ENCODE measurements around the gene AAGAB. TPM values are rescaled to one million over a fixed set of nuclear protein-coding genes. Genes with fewer than 3 reads are reported as not detected.

Gene AAGAB
- total and polyA plus RNA-seq, 2 donors (not counting 1 experiment from before 2014, with no cell fraction given) = 55.8 to 62.5 TPM

GRCh38 chr15:67190326-67190725 is 64.1 kb downstream of the AAGAB start:
- no peak overlapping the region for H3K4me2 ChIP-seq (ENCODE audit: extremely low read depth, insufficient read depth, low read length)
- no peak overlapping the region for H3K27ac ChIP-seq (ENCODE audit: insufficient read depth, low read length)

GRCh38 chr15:67189326-67190051 is 65.0 kb downstream of the AAGAB start:
- H3K9me3 ChIP-seq (ENCODE audit: control insufficient read depth, insufficient read depth, low read depth, low read length) = no peaks in the 10 kb centered on the region
- no peak overlapping the region for H3K4me3 ChIP-seq (replicated peaks in 1 of 4; ENCODE audit: control extremely low read depth in 1 of 4, insufficient read depth in 1 of 4, low read depth in 3 of 4, low read length in 4 of 4)
- DNase-seq (ENCODE audit: low read depth in 2 of 2) = no peak
- H3K79me2 ChIP-seq (ENCODE audit: control insufficient read depth, insufficient read depth, low read length) = peaks cover 12% of the 10 kb centered on the region
- no peak overlapping the region for H3K9ac ChIP-seq (ENCODE audit: insufficient read depth, low read length)
- no peak overlapping the region for H3K4me2 ChIP-seq (ENCODE audit: extremely low read depth, insufficient read depth, low read length)
- peak overlapping the region; percentile 83 for H3K27ac ChIP-seq (ENCODE audit: insufficient read depth, low read length)
- H3K4me1 ChIP-seq (ENCODE audit: control insufficient read depth, extremely low read depth, insufficient read depth, low read length) = peaks cover 48% of the 10 kb centered on the region
- no peaks in the 10 kb centered on the region for H4K20me1 ChIP-seq (ENCODE audit: control insufficient read depth, extremely low read depth, insufficient read depth, low read length)
- TF ChIP-seq CTCF (conservative IDR thresholded peaks at IDR 0.05 in 1 of 2, IDR thresholded peaks at IDR 0.05 in 1 of 2; ENCODE audit: low read depth in 1 of 2, low read length in 2 of 2) (no peak), EZH2 (IDR thresholded peaks at IDR 0.05; ENCODE audit: low read length, missing control alignments) (no peak)
- no peak overlapping the region for H2AFZ ChIP-seq (ENCODE audit: low read length)
- no peaks in the 10 kb centered on the region for H3K27me3 ChIP-seq (ENCODE audit: control insufficient read depth, insufficient read depth, low read length)
- H3K36me3 ChIP-seq (ENCODE audit: control insufficient read depth, insufficient read depth, low read length) = peaks cover 60% of the 10 kb centered on the region

More at GRCh38 chr15:67190326-67190725, 64.1 kb downstream of the AAGAB start:
- no peaks in the 10 kb centered on the region for H3K27me3 ChIP-seq (ENCODE audit: control insufficient read depth, insufficient read depth, low read length)
- peaks cover 57% of the 10 kb centered on the region for H3K36me3 ChIP-seq (ENCODE audit: control insufficient read depth, insufficient read depth, low read length)
- no peak overlapping the region for H3K9ac ChIP-seq (ENCODE audit: insufficient read depth, low read length)
- H2AFZ ChIP-seq (ENCODE audit: low read length) = no peak overlapping the region
- H3K79me2 ChIP-seq (ENCODE audit: control insufficient read depth, insufficient read depth, low read length) = peaks cover 6% of the 10 kb centered on the region
- TF ChIP-seq CTCF (conservative IDR thresholded peaks at IDR 0.05 in 1 of 2, IDR thresholded peaks at IDR 0.05 in 1 of 2; ENCODE audit: low read depth in 1 of 2, low read length in 2 of 2) (no peak), EZH2 (IDR thresholded peaks at IDR 0.05; ENCODE audit: low read length, missing control alignments) (no peak)
- no peak for DNase-seq (ENCODE audit: low read depth in 2 of 2)
- no peaks in the 10 kb centered on the region for H4K20me1 ChIP-seq (ENCODE audit: control insufficient read depth, extremely low read depth, insufficient read depth, low read length)
- no peaks in the 10 kb centered on the region for H3K9me3 ChIP-seq (ENCODE audit: control insufficient read depth, insufficient read depth, low read depth, low read length)
- H3K4me3 ChIP-seq (replicated peaks in 1 of 4; ENCODE audit: control extremely low read depth in 1 of 4, insufficient read depth in 1 of 4, low read depth in 3 of 4, low read length in 4 of 4) = no peak overlapping the region
- H3K4me1 ChIP-seq (ENCODE audit: control insufficient read depth, extremely low read depth, insufficient read depth, low read length) = peaks cover 40% of the 10 kb centered on the region

GRCh38 chr15:67188551-67189218 is 65.8 kb downstream of the AAGAB start:
- TF ChIP-seq CTCF (conservative IDR thresholded peaks at IDR 0.05 in 1 of 2, IDR thresholded peaks at IDR 0.05 in 1 of 2; ENCODE audit: low read depth in 1 of 2, low read length in 2 of 2) = no peak
- no peak for TF ChIP-seq EZH2 (IDR thresholded peaks at IDR 0.05; ENCODE audit: low read length, missing control alignments)
- no peaks in the 10 kb centered on the region for H3K9me3 ChIP-seq (ENCODE audit: control insufficient read depth, insufficient read depth, low read depth, low read length)
- H3K4me3 ChIP-seq (replicated peaks in 1 of 4; ENCODE audit: control extremely low read depth in 1 of 4, insufficient read depth in 1 of 4, low read depth in 3 of 4, low read length in 4 of 4) = no peak overlapping the region
- H3K9ac ChIP-seq (ENCODE audit: insufficient read depth, low read length) = no peak overlapping the region
- peak; percentile 71 to 95 for DNase-seq (ENCODE audit: low read depth in 2 of 2)
- peaks cover 54% of the 10 kb centered on the region for H3K4me1 ChIP-seq (ENCODE audit: control insufficient read depth, extremely low read depth, insufficient read depth, low read length)
- H3K36me3 ChIP-seq (ENCODE audit: control insufficient read depth, insufficient read depth, low read length) = peaks cover 56% of the 10 kb centered on the region
- peaks cover 17% of the 10 kb centered on the region for H3K79me2 ChIP-seq (ENCODE audit: control insufficient read depth, insufficient read depth, low read length)
- H2AFZ ChIP-seq (ENCODE audit: low read length) = no peak overlapping the region
- H4K20me1 ChIP-seq (ENCODE audit: control insufficient read depth, extremely low read depth, insufficient read depth, low read length) = no peaks in the 10 kb centered on the region
- no peaks in the 10 kb centered on the region for H3K27me3 ChIP-seq (ENCODE audit: control insufficient read depth, insufficient read depth, low read length)
- peak overlapping the region; percentile 83 for H3K27ac ChIP-seq (ENCODE audit: insufficient read depth, low read length)
- H3K4me2 ChIP-seq (ENCODE audit: extremely low read depth, insufficient read depth, low read length) = no peak overlapping the region

All from fibroblast of lung (primary cell).